K562 (cell line): ENCODE measurements around the gene ARHGAP24.

Experiments used
- RFX5 ChIP-seq: IDR thresholded peaks from 2 replicates; pipeline ENCODE4 v1.6.1; 2011; ENCODE audit warnings: low read depth, mild to moderate bottlenecking, improper control_type of control experiment, low read length
- SMAD3 ChIP-seq: fragments of 450-650 bp; formaldehyde crosslinking; conservative IDR thresholded peaks from 2 replicates; pipeline ENCODE4 v1.4.0; 2020; ENCODE audit warnings: mild to moderate bottlenecking
- TAF1 ChIP-seq: IDR thresholded peaks from 2 replicates; pipeline ENCODE4 v1.6.1; 2011; ENCODE audit warnings: mild to moderate bottlenecking, low read length, moderate library complexity; ENCODE audit not compliant: insufficient read depth, control insufficient read depth, severe bottlenecking; ENCODE audit errors: extremely low read depth
- U2AF1 ChIP-seq: fragments of 200-400 bp; formaldehyde crosslinking; optimal IDR thresholded peaks from 2 replicates; pipeline ENCODE3; 2017; ENCODE audit warnings: mild to moderate bottlenecking, low read depth, low read length, moderate library complexity
- TF ChIP-seq, protein P1 (sequence below), 3 experiments: IDR thresholded peaks in 2 of 3; conservative IDR thresholded peaks in 1 of 3; 2 replicates each; pipeline ENCODE4 v1.5.1; 2011 to 2012; ENCODE audit warnings: low read length in 3 of 3, mild to moderate bottlenecking in 3 of 3, control low read depth in 2 of 3, improper control_type of control experiment in 1 of 3, inconsistent platforms in 1 of 3, low read depth in 1 of 3, mixed read lengths in 1 of 3, moderate library complexity in 1 of 3; ENCODE audit not compliant: insufficient read depth in 2 of 3

DNA sequence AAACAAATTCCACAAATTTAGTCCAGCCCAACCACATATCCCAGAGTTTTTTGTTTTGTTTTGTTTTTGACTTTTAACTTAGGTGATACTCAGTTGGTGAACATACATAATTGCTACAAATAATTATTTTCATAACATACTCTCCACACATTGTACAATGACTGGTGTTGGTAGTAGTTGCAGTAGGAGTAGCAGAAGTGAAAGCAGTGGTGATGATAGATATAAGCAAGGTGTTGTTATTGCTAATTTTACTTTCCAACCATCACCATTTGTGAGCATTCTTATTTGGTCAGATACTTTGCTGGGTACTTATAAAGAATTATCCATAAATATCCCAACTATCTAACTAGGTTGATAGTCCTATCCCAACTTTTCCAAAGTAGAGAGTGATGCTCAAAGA, 47.3 kb downstream of the ARHGAP24 start:
- TF ChIP-seq, protein P1, sequence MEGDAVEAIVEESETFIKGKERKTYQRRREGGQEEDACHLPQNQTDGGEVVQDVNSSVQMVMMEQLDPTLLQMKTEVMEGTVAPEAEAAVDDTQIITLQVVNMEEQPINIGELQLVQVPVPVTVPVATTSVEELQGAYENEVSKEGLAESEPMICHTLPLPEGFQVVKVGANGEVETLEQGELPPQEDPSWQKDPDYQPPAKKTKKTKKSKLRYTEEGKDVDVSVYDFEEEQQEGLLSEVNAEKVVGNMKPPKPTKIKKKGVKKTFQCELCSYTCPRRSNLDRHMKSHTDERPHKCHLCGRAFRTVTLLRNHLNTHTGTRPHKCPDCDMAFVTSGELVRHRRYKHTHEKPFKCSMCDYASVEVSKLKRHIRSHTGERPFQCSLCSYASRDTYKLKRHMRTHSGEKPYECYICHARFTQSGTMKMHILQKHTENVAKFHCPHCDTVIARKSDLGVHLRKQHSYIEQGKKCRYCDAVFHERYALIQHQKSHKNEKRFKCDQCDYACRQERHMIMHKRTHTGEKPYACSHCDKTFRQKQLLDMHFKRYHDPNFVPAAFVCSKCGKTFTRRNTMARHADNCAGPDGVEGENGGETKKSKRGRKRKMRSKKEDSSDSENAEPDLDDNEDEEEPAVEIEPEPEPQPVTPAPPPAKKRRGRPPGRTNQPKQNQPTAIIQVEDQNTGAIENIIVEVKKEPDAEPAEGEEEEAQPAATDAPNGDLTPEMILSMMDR (IDR thresholded peaks at IDR 0.05 in 2 of 3, conservative IDR thresholded peaks at IDR 0.05 in 1 of 3; ENCODE audit: insufficient read depth in 2 of 3, low read depth in 1 of 3, low read length in 3 of 3) = no peak
- no peak for TF ChIP-seq TAF1
- no peak for TF ChIP-seq RFX5
- TF ChIP-seq SMAD3 (CRISPR knock-in tag) = no peak
- TF ChIP-seq U2AF1 = no peak
